WTC11 (cell line): ENCODE results near the gene SIPA1L3. TPM values are rescaled to one million over a fixed set of nuclear protein-coding genes. Genes with fewer than 3 reads are reported as not detected.

Experiments
- ATAC-seq: fragments of 200-7000 bp; cut with Tn5 transposase; 2 replicates; pipeline ENCODE4 v1.10.0; 2021; ENCODE audit warnings: mild to moderate bottlenecking, moderate library complexity
- CTCF ChIA-PET: fragments of 300-600 bp; sonication (Branson Sonifier 250); formaldehyde crosslinking; loops from one replicate; lab custom pipeline; 2021; ENCODE audit warnings: antibody characterized with exemption; lab: Charles Lee
- POLR2A ChIA-PET: fragments of 350-600 bp; sonication (Branson Sonifier 250); formaldehyde crosslinking; loops from one replicate; lab custom pipeline; 2021; ENCODE audit warnings: antibody characterized with exemption; lab: Charles Lee
- DNase-seq: peaks from one replicate; pipeline ENCODE4 v3.0.0; 2021; ENCODE audit warnings: low spot score
- H3K27ac Mint-ChIP-seq: 2 replicates; pipeline ENCODE4 v1.8.0; 2021; ENCODE audit warnings: mixed read lengths
- H3K27me3 Mint-ChIP-seq: 2 replicates; pipeline ENCODE4 v1.8.0; 2021; ENCODE audit warnings: low read depth, mild to moderate bottlenecking, moderate library complexity, mixed read lengths
- H3K36me3 Mint-ChIP-seq: 2 replicates; pipeline ENCODE4 v1.8.0; 2021; ENCODE audit warnings: mixed read lengths
- H3K4me1 Mint-ChIP-seq: 2 replicates; pipeline ENCODE4 v1.8.0; 2022; ENCODE audit warnings: mixed read lengths
- H3K4me3 Mint-ChIP-seq: 2 replicates; pipeline ENCODE4 v1.8.0; 2021; ENCODE audit warnings: mild to moderate bottlenecking, moderate library complexity, mixed read lengths
- H3K9me3 Mint-ChIP-seq: 2 replicates; pipeline ENCODE4 v1.8.0; 2021; ENCODE audit warnings: mixed read lengths
- ATF2 ChIP-seq: sonication (generic); formaldehyde crosslinking; IDR thresholded peaks from 2 replicates; pipeline ENCODE4 v1.8.1; 2022; ENCODE audit warnings: low read depth, missing genetic modification reagents, borderline replicate concordance
- CDX4 ChIP-seq: fragments of 250-450 bp; sonication (Bioruptor Pico); IDR thresholded peaks from 2 replicates; pipeline ENCODE4 v1.9.0; 2021; ENCODE audit warnings: moderate library complexity, mild to moderate bottlenecking, inconsistent platforms, borderline replicate concordance
- E2F1 ChIP-seq: sonication (generic); formaldehyde crosslinking; IDR thresholded peaks from 2 replicates; pipeline ENCODE4 v1.8.0; 2022; ENCODE audit warnings: mild to moderate bottlenecking, missing genetic modification reagents
- FOXJ3 ChIP-seq: sonication (generic); formaldehyde crosslinking; IDR thresholded peaks from 2 replicates; pipeline ENCODE4 v1.9.0; 2021; ENCODE audit warnings: missing genetic modification reagents, mild to moderate bottlenecking, borderline replicate concordance
- FOXP1 ChIP-seq: sonication (generic); formaldehyde crosslinking; IDR thresholded peaks from 2 replicates; pipeline ENCODE4 v1.8.0; 2022; ENCODE audit warnings: missing genetic modification reagents, mild to moderate bottlenecking, moderate library complexity, borderline replicate concordance
- FOXP4 ChIP-seq: sonication (generic); formaldehyde crosslinking; IDR thresholded peaks from 2 replicates; pipeline ENCODE4 v1.8.0; 2022; ENCODE audit warnings: mild to moderate bottlenecking, missing genetic modification reagents
- IRF2 ChIP-seq: sonication (generic); formaldehyde crosslinking; IDR thresholded peaks from 2 replicates; pipeline ENCODE4 v1.8.0; 2022; ENCODE audit warnings: low read depth, missing genetic modification reagents, borderline replicate concordance
- KAT7 ChIP-seq: sonication (generic); formaldehyde crosslinking; IDR thresholded peaks from 2 replicates; pipeline ENCODE4 v1.8.1; 2023; ENCODE audit warnings: missing genetic modification reagents, mild to moderate bottlenecking, borderline replicate concordance
- MYBL2 ChIP-seq: sonication (generic); formaldehyde crosslinking; IDR thresholded peaks from 2 replicates; pipeline ENCODE4 v1.8.1; 2023; ENCODE audit warnings: mild to moderate bottlenecking, moderate library complexity, missing genetic modification reagents
- NFE2L1 ChIP-seq: sonication (generic); formaldehyde crosslinking; IDR thresholded peaks from 2 replicates; pipeline ENCODE4 v1.8.1; 2023; ENCODE audit warnings: missing genetic modification reagents
- NR1H2 ChIP-seq: sonication (generic); formaldehyde crosslinking; IDR thresholded peaks from 2 replicates; pipeline ENCODE4 v1.9.0; 2021; ENCODE audit warnings: mild to moderate bottlenecking, moderate library complexity, missing genetic modification reagents
- NR2C2 ChIP-seq: sonication (generic); formaldehyde crosslinking; IDR thresholded peaks from 2 replicates; pipeline ENCODE4 v1.8.0; 2022; ENCODE audit warnings: mild to moderate bottlenecking, missing genetic modification reagents
- NR3C1 ChIP-seq: sonication (generic); formaldehyde crosslinking; conservative IDR thresholded peaks from 2 replicates; pipeline ENCODE4 v1.8.1; 2023; ENCODE audit warnings: low read depth, mild to moderate bottlenecking, missing genetic modification reagents
- PRRX2 ChIP-seq: fragments of 250-450 bp; sonication (Bioruptor Pico); IDR thresholded peaks from 2 replicates; pipeline ENCODE4 v1.8.0; 2021; ENCODE audit warnings: mild to moderate bottlenecking
- SOX15 ChIP-seq: fragments of 250-450 bp; sonication (Bioruptor Pico); IDR thresholded peaks from 2 replicates; pipeline ENCODE4 v1.9.0; 2021; ENCODE audit warnings: mild to moderate bottlenecking
- SP1 ChIP-seq: sonication (generic); formaldehyde crosslinking; conservative IDR thresholded peaks from 2 replicates; pipeline ENCODE4 v1.8.1; 2022; ENCODE audit warnings: missing genetic modification reagents
- TCF7 ChIP-seq: sonication (generic); formaldehyde crosslinking; IDR thresholded peaks from 2 replicates; pipeline ENCODE4 v1.8.0; 2022; ENCODE audit warnings: mild to moderate bottlenecking, low read depth, missing genetic modification reagents, moderate library complexity
- TP53 ChIP-seq: sonication (generic); formaldehyde crosslinking; IDR thresholded peaks from 2 replicates; pipeline ENCODE4 v1.8.1; 2023; ENCODE audit warnings: mild to moderate bottlenecking, missing genetic modification reagents
- ZNF138 ChIP-seq: sonication (generic); formaldehyde crosslinking; conservative IDR thresholded peaks from 2 replicates; pipeline ENCODE4 v1.8.1; 2022; ENCODE audit warnings: mild to moderate bottlenecking, moderate library complexity, missing genetic modification reagents
- ZNF416 ChIP-seq: fragments of 250-450 bp; sonication (Bioruptor Pico); IDR thresholded peaks from 2 replicates; pipeline ENCODE4 v1.9.0; 2021; ENCODE audit warnings: mild to moderate bottlenecking, inconsistent platforms
- ZNF423 ChIP-seq: fragments of 250-450 bp; sonication (Bioruptor Pico); IDR thresholded peaks from 2 replicates; pipeline ENCODE4 v2.1.2; 2022; ENCODE audit warnings: mild to moderate bottlenecking, moderate library complexity
- ZNF425 ChIP-seq: fragments of 250-450 bp; sonication (Bioruptor Pico); conservative IDR thresholded peaks from 2 replicates; pipeline ENCODE4 v1.9.0; 2021; ENCODE audit warnings: mild to moderate bottlenecking
- ZNF532 ChIP-seq: fragments of 250-450 bp; sonication (Bioruptor Pico); IDR thresholded peaks from 2 replicates; pipeline ENCODE4 v1.9.0; 2021; ENCODE audit warnings: mild to moderate bottlenecking, borderline replicate concordance
- ZNF671 ChIP-seq: fragments of 250-450 bp; sonication (Bioruptor Pico); IDR thresholded peaks from 2 replicates; pipeline ENCODE4 v1.8.0; 2021; ENCODE audit warnings: mild to moderate bottlenecking
- ZSCAN18 ChIP-seq: fragments of 250-450 bp; sonication (Bioruptor Pico); IDR thresholded peaks from 2 replicates; pipeline ENCODE4 v2.1.2; 2022; ENCODE audit warnings: mild to moderate bottlenecking, moderate library complexity
- total RNA-seq: library from RNA; stranded (reverse); gene quantifications from 3 replicates; pipeline ENCODE4 v1.2.3, GENCODE V29; 2021

The SIPA1L3 gene
- total RNA-seq, 1 experiment from 2014 or later = 41.5 TPM

- TF ChIP-seq NR2C2 (CRISPR knock-in tag) (no peak), TP53 (CRISPR knock-in tag) (no peak), FOXJ3 (CRISPR knock-in tag) (no peak), SOX15 (no peak), ZNF423 (CRISPR knock-in tag) (no peak), ZNF138 (no peak), FOXP4 (CRISPR knock-in tag) (no peak), KAT7 (CRISPR knock-in tag) (no peak), SP1 (CRISPR knock-in tag) (no peak), TCF7 (CRISPR knock-in tag) (no peak), E2F1 (CRISPR knock-in tag) (no peak), ZSCAN18 (CRISPR knock-in tag) (no peak)
Measured at GRCh38 chr19:38204096-38204495, 297.1 kb downstream of the SIPA1L3 start (continued).

GRCh38 chr19:38204728-38205127 is 297.7 kb downstream of the SIPA1L3 start:
- H3K27ac Mint-ChIP-seq = no peak overlapping the region
- H3K4me1 Mint-ChIP-seq = peaks cover 22% of the 10 kb centered on the region
- TF ChIP-seq ZNF416 = no peak
- no peak for TF ChIP-seq MYBL2
- TF ChIP-seq FOXP1 (CRISPR knock-in tag) = no peak
- TF ChIP-seq CDX4 (CRISPR knock-in tag) = no peak
- no peak for TF ChIP-seq ZNF138
- no peak for TF ChIP-seq NR3C1 (CRISPR knock-in tag)
- TF ChIP-seq IRF2 (CRISPR knock-in tag) = no peak
- no peak for TF ChIP-seq ZNF425 (CRISPR knock-in tag)
- no peak for TF ChIP-seq ATF2
- TF ChIP-seq NR1H2 = no peak
- TF ChIP-seq PRRX2 (CRISPR knock-in tag) = no peak
- no peak for TF ChIP-seq ZNF532 (CRISPR knock-in tag)
- TF ChIP-seq ZNF671 (CRISPR knock-in tag) = no peak
- TF ChIP-seq NFE2L1 (CRISPR knock-in tag) = no peak
- ChIA-PET POLR2A (no interaction called here), CTCF (interaction anchor here (0.7 to 8.8 kb wide), 2 partner anchors 62 to 94 kb away, joined by 3 to 88 read pairs; no protein-coding TSS in a partner anchor)
- H3K27me3 Mint-ChIP-seq = peaks cover 11% of the 10 kb centered on the region
- H3K4me3 Mint-ChIP-seq = no peak overlapping the region
- peaks cover 4% of the 10 kb centered on the region for H3K36me3 Mint-ChIP-seq
- DNase-seq (no peak), ATAC-seq (no peak)
- H3K9me3 Mint-ChIP-seq = no peaks in the 10 kb centered on the region
